Sigmoid colon (tissue), 7 donors: ENCODE measurements around the gene PIP4K2C. TPM values are rescaled to one million over a fixed set of nuclear protein-coding genes. Genes with fewer than 3 reads are reported as not detected.
"Not testable (repeated sequence)": the region's sequence is repeated elsewhere in the genome, so short reads cannot be mapped to it uniquely, and the experiment has no call there.

ENCODE experiments used
- DNase-seq: peaks from one replicate; pipeline ENCODE4 v3.0.0-alpha.2; 2019
- H3K27ac ChIP-seq, 4 donors: fragments of 200-600 bp; sonication (generic); one replicate each; pipeline ENCODE4 v1.5.1; 2016 to 2019; ENCODE audit warnings: mild to moderate bottlenecking in 1 of 4
- H3K27me3 ChIP-seq, 3 donors: fragments of 200-600 bp; sonication (generic); one replicate each; pipeline ENCODE4 v1.5.1; 2019; ENCODE audit warnings: mild to moderate bottlenecking in 1 of 3
- H3K36me3 ChIP-seq, 4 donors: fragments of 200-600 bp; sonication (generic); one replicate each; pipeline ENCODE4 v1.5.1; 2016 to 2019
- H3K4me1 ChIP-seq, 4 donors: fragments of 200-600 bp; sonication (generic); one replicate each; pipeline ENCODE4 v1.5.1; 2017 to 2019
- H3K4me3 ChIP-seq, 4 donors: fragments of 200-600 bp; sonication (generic); one replicate each; pipeline ENCODE4 v1.5.1; 2017 to 2019; ENCODE audit warnings: mild to moderate bottlenecking in 2 of 4, moderate library complexity in 1 of 4
- H3K9me3 ChIP-seq, 4 donors: fragments of 200-600 bp in 3 of 4; sonication (generic) in 3 of 4; one replicate each; pipeline versions ENCODE4 v1.5.1 to v1.6.1; 2013 to 2019
- EP300 ChIP-seq, 4 donors: sonication (generic); formaldehyde crosslinking; IDR thresholded peaks; one replicate each; pipeline ENCODE4 v1.6.1; 2017; ENCODE audit warnings: antibody characterized with exemption in 4 of 4
- POLR2A ChIP-seq, 2 donors: fragments of 450-650 bp; IDR thresholded peaks; one replicate each; pipeline ENCODE4 v1.6.1; 2016; ENCODE audit warnings: antibody characterized with exemption in 2 of 2, mild to moderate bottlenecking in 2 of 2, moderate library complexity in 2 of 2
- POLR2AphosphoS5 ChIP-seq, 4 donors: sonication (generic); formaldehyde crosslinking; IDR thresholded peaks; one replicate each; pipeline ENCODE4 v1.6.1; 2017; ENCODE audit warnings: antibody characterized with exemption in 4 of 4
- WGBS, 2 donors: extraction: QIAGEN DNeasy Blood & Tissue Kit; methylation state at CpG; one replicate each; pipeline ENCODE4 v1.1.7; 2013; 5-methylcytosine and 5-hydroxymethylcytosine counted together
- intact Hi-C: fragments of 100-400 bp; cut with DNase I; formaldehyde crosslinking; loops from one replicate; pipeline ENCODE4 v1.15.1; 2023
- polyA plus RNA-seq, 3 donors: library from polyadenylated mRNA; stranded (reverse); fragments of 200-250 nt; gene quantifications; one replicate each; pipeline ENCODE4 v1.2.3, GENCODE V29; 2013
- total RNA-seq, 4 donors: library from RNA; depleted of rRNA; stranded (reverse); fragments of >200 nt; gene quantifications; one replicate each; pipeline ENCODE4 v1.1.0, GENCODE V29; 2016
- TF ChIP-seq, protein P1 (sequence below), 4 experiments: fragments of 450-650 bp in 3 of 4; fragments of 200-600 bp in 1 of 4; IDR thresholded peaks; one replicate each; pipeline ENCODE4 v1.5.1; 2016 to 2019; ENCODE audit warnings: antibody characterized with exemption in 4 of 4, mild to moderate bottlenecking in 3 of 4, moderate library complexity in 2 of 4
- donor health status: healthy with polysubstance abuse.
- donor health status: Bipolar disorder and iron deficiency.
- donor health status: healthy.

Gene PIP4K2C
- total and polyA plus RNA-seq, 7 donors, result 13.3 to 30.5 (median 21.0) TPM

DNA sequence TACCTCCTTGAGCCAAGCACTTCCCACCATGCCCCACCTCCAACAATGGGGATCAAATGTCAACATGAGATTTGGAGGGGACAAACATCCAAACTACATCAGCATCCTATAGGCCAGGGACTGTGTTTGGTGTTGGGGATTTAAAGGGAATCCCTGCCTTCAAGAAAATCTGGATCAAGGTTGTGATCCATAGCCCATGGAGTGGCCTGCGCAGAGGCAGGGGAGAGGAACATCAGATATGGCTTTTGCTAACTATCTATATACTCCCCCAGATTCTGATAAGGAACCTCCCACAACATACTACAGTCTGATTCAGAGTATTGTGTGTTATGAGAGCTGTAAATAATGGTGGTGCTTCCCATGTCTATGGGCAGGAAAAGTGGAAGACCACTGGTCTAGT is 36.1 kb upstream of the PIP4K2C start:
- Histone ChIP-seq H3K36me3 (no peaks in the 10 kb centered on the region), H3K9me3 (no peaks in the 10 kb centered on the region), H3K27me3 (peaks cover 5 to 11% (median 9%) of the 10 kb centered on the region in 3 donors), H3K27ac (no peak overlapping the region), H3K4me3 (no peak overlapping the region), H3K4me1 (peaks cover 0 to 7% (median 7%) of the 10 kb centered on the region in 4 donors)
- intact Hi-C loops, result no loop called here
- no peak for TF ChIP-seq POLR2A (IDR thresholded peaks at IDR 0.05)
- TF ChIP-seq, protein P1, sequence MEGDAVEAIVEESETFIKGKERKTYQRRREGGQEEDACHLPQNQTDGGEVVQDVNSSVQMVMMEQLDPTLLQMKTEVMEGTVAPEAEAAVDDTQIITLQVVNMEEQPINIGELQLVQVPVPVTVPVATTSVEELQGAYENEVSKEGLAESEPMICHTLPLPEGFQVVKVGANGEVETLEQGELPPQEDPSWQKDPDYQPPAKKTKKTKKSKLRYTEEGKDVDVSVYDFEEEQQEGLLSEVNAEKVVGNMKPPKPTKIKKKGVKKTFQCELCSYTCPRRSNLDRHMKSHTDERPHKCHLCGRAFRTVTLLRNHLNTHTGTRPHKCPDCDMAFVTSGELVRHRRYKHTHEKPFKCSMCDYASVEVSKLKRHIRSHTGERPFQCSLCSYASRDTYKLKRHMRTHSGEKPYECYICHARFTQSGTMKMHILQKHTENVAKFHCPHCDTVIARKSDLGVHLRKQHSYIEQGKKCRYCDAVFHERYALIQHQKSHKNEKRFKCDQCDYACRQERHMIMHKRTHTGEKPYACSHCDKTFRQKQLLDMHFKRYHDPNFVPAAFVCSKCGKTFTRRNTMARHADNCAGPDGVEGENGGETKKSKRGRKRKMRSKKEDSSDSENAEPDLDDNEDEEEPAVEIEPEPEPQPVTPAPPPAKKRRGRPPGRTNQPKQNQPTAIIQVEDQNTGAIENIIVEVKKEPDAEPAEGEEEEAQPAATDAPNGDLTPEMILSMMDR (IDR thresholded peaks at IDR 0.05), result no peak
- TF ChIP-seq POLR2AphosphoS5 (IDR thresholded peaks at IDR 0.05), result no peak
- TF ChIP-seq EP300 (IDR thresholded peaks at IDR 0.05), result no peak
- WGBS, 2 donors, result 94 to 100% methylated on average over 1 of the region's 1 CpG
- no peak for DNase-seq

DNA sequence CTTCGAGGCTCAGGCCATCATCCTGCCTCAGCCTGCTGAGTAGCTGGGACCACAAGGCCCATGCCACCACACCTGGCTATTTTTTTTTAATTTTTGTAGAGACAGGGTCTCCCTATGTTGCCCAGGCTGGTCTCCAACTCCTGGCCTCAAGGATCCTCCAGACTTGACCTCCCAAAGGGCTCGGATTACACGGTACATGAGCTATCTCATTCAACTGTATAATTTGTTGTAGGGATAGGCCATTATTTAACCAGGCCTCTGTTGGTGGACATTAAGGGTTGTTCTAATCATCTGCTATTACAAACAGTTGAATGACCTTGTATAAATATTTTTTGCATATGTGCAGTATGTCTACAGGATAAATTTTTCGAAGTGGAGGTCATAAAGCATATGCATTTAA is 32.1 kb upstream of the PIP4K2C start:
- Histone ChIP-seq H3K27me3 (no peaks in the 10 kb centered on the region), H3K4me3 (no peak overlapping the region), H3K4me1 (no peaks in the 10 kb centered on the region), H3K36me3 (peaks cover 0 to 1% (median 0%) of the 10 kb centered on the region in 4 donors), H3K9me3 (no peaks in the 10 kb centered on the region), H3K27ac (no peak overlapping the region)
- WGBS, 2 donors, result 71 to 87% methylated on average over 4 of the region's 4 CpGs
- TF ChIP-seq, protein P1 (IDR thresholded peaks at IDR 0.05), result no peak
- no peak for TF ChIP-seq POLR2AphosphoS5 (IDR thresholded peaks at IDR 0.05)
- no peak for TF ChIP-seq POLR2A (IDR thresholded peaks at IDR 0.05)
- no peak for TF ChIP-seq EP300 (IDR thresholded peaks at IDR 0.05)
- intact Hi-C loops, result no loop called here
- no peak for DNase-seq

DNA sequence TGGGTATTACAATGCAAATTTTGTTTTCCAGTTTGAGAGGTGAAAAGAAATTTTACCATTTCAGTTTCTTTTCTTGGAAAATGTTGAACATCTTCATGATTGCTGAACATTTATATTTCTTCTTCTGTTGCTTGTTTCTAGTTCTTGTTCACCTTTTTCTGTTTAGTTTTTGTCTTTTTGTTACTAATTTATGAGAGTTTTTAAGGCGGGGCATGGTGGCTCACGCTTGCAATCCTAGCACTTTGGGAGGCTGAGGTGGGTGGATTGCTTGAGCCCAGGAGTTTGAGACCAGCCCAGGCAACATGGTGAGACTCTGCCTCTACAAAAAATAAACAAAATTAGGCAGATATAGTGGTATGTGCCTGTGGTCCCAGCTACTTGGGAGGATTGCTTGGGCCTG is 30.5 kb upstream of the PIP4K2C start:
- no peaks in the 10 kb centered on the region for H3K4me1 ChIP-seq
- peaks cover 0 to 5% (median 0%) of the 10 kb centered on the region in 4 donors for H3K36me3 ChIP-seq
- H3K27me3 ChIP-seq, result no peaks in the 10 kb centered on the region
- no peak overlapping the region for H3K4me3 ChIP-seq
- TF ChIP-seq POLR2A (IDR thresholded peaks at IDR 0.05) (no peak), EP300 (IDR thresholded peaks at IDR 0.05) (no peak), POLR2AphosphoS5 (IDR thresholded peaks at IDR 0.05) (no peak)
- TF ChIP-seq, protein P1 (IDR thresholded peaks at IDR 0.05), result no peak
- no peak for DNase-seq
- no peak overlapping the region for H3K27ac ChIP-seq
- intact Hi-C loops, result no loop called here
- whole genome bisulfite sequencing, 2 donors, result 78 to 86% methylated on average over 2 of the region's 2 CpGs
- H3K9me3 ChIP-seq, result no peaks in the 10 kb centered on the region

DNA sequence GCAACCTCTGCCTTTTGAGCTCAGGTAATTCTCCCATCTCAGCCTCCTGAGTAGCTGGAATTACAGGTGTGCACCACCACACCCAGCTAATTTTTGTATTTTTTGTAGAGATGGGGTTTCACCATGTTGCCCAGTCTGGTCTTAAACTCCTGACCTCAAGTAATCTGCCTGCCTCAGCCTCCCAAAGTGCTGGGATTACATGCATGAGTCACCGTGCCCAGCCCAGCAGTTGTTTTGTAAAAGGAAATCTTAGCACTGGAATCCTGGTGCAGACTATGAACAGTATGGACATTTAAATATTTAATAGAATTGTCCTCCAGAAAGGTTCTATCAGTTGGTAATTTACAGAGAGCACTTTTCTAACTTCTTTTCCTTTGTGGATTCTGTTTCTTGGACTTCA is 29.9 kb upstream of the PIP4K2C start:
- H3K4me3 ChIP-seq, H3K9me3 ChIP-seq, H3K27me3 ChIP-seq, H3K4me1 ChIP-seq, H3K36me3 ChIP-seq, intact Hi-C loops, DNase-seq, H3K27ac ChIP-seq: not testable (repeated sequence)
- 39 to 71% methylated on average over 1 of the region's 1 CpG for WGBS, 2 donors

DNA sequence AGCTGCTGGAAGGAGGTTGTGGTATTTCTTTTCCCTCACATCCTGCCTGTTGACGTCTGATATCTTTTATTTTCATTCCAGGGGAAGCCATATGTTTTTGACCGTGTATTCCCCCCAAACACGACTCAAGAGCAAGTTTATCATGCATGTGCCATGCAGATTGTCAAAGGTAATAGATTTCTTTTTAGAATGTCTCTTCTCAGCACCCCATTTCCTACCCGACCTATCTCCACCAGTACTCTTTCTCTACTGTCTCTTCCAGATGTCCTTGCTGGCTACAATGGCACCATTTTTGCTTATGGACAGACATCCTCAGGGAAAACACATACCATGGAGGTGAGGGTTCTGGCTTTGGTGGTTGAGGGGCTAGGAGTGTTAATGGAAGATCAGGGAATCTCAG is 27.6 kb upstream of the PIP4K2C start:
- intact Hi-C loops, result no loop called here
- H3K4me1 ChIP-seq, result no peaks in the 10 kb centered on the region
- H3K27ac ChIP-seq, result no peak overlapping the region
- H3K36me3 ChIP-seq, result peaks cover 0 to 5% (median 0%) of the 10 kb centered on the region in 4 donors
- TF ChIP-seq POLR2AphosphoS5 (IDR thresholded peaks at IDR 0.05), result no peak
- TF ChIP-seq POLR2A (IDR thresholded peaks at IDR 0.05), result no peak
- TF ChIP-seq EP300 (IDR thresholded peaks at IDR 0.05), result no peak
- TF ChIP-seq, protein P1 (IDR thresholded peaks at IDR 0.05), result no peak
- 40 to 56% methylated on average over 4 of the region's 4 CpGs for WGBS, 2 donors
- H3K9me3 ChIP-seq, result no peaks in the 10 kb centered on the region
- peaks cover 0 to 3% (median 0%) of the 10 kb centered on the region in 3 donors for H3K27me3 ChIP-seq
- no peak overlapping the region for H3K4me3 ChIP-seq
- no peak for DNase-seq
